B cell (primary cell): ENCODE measurements around the gene GRPEL2. TPM values are rescaled to one million over a fixed set of nuclear protein-coding genes. Genes with fewer than 3 reads are reported as not detected.
A peak's percentile ranks its signal among the peaks of the same experiment; 100 is the strongest.

Source experiments
- ATAC-seq: fragments of 200-7000 bp; cut with Tn5 transposase; one replicate; pipeline ENCODE4 v1.10.0; 2021; ENCODE audit warnings: low read depth, mild to moderate bottlenecking, moderate number of reproducible peaks, moderate library complexity
- CTCF ChIA-PET: fragments of 350-600 bp; sonication (Branson Sonifier 250); formaldehyde crosslinking; loops from one replicate; lab custom pipeline; 2021; ENCODE audit warnings: antibody characterized with exemption, inconsistent platforms; lab: Charles Lee
- POLR2A ChIA-PET: fragments of 350-600 bp; sonication (Branson Sonifier 250); formaldehyde crosslinking; loops from one replicate; lab custom pipeline; 2021; ENCODE audit warnings: antibody characterized with exemption; lab: Charles Lee
- DNase-seq: peaks from one replicate; pipeline ENCODE4 v3.0.0; 2013
- H2AFZ ChIP-seq: 2 replicates; pipeline ENCODE4 v1.6.1; 2012; ENCODE audit warnings: mild to moderate bottlenecking, low read depth, low read length; ENCODE audit not compliant: insufficient read depth, poor library complexity, severe bottlenecking
- H3K27ac ChIP-seq, 2 donors: 1 replicate in 1 of 2; 2 replicates in 1 of 2; pipeline ENCODE4 v1.5.1; 2012 to 2013; ENCODE audit warnings: low read length in 2 of 2, mild to moderate bottlenecking in 2 of 2, moderate library complexity in 1 of 2
- H3K27me3 ChIP-seq, 4 experiments: fragments of 200-600 bp in 1 of 4; sonication (generic) in 1 of 4; replicated peaks in 1 of 4; 1 replicate in 2 of 4; 2 replicates in 2 of 4; pipeline versions ENCODE4 v1.6.1 to v1.7.0; 2013 to 2016; ENCODE audit warnings: low read length in 3 of 4, mild to moderate bottlenecking in 2 of 4, mixed read lengths in 1 of 4, moderate library complexity in 1 of 4; ENCODE audit not compliant: insufficient read depth in 4 of 4, control insufficient read depth in 3 of 4; ENCODE audit errors: control extremely low read depth in 1 of 4
- H3K36me3 ChIP-seq, 2 experiments: replicated peaks in 1 of 2; 1 replicate in 1 of 2; 2 replicates in 1 of 2; pipeline versions ENCODE4 v1.6.1 to v1.7.1; 2013; ENCODE audit warnings: low read length in 1 of 2; ENCODE audit not compliant: insufficient read depth in 2 of 2, control insufficient read depth in 1 of 2; ENCODE audit errors: control extremely low read depth in 1 of 2, extremely low read depth in 1 of 2
- H3K4me1 ChIP-seq, 2 donors: fragments of 200-600 bp in 1 of 2; sonication (generic) in 1 of 2; 1 replicate in 1 of 2; 2 replicates in 1 of 2; pipeline versions ENCODE4 v1.5.1 to v1.6.1; 2013 to 2017; ENCODE audit warnings: low read length in 2 of 2; ENCODE audit not compliant: control insufficient read depth in 2 of 2, insufficient read depth in 2 of 2
- H3K4me2 ChIP-seq: replicated peaks from 2 replicates; pipeline ENCODE3; 2012; ENCODE audit warnings: mild to moderate bottlenecking, low read depth, low read length; ENCODE audit not compliant: poor library complexity, severe bottlenecking
- H3K4me3 ChIP-seq, 5 experiments: fragments of 200-600 bp in 1 of 5; sonication (generic) in 1 of 5; 1 replicate in 3 of 5; 2 replicates in 2 of 5; pipeline versions ENCODE4 v1.5.1 to v1.7.0; 2011 to 2016; ENCODE audit warnings: low read length in 4 of 5, mild to moderate bottlenecking in 4 of 5, low read depth in 2 of 5, control low read depth in 1 of 5, moderate library complexity in 1 of 5; ENCODE audit not compliant: insufficient read depth in 1 of 5; ENCODE audit errors: control extremely low read depth in 1 of 5, extremely low read depth in 1 of 5
- H3K79me2 ChIP-seq: fragments of 200-600 bp; sonication (generic); one replicate; pipeline ENCODE4 v1.6.0; 2016; ENCODE audit warnings: low read length; ENCODE audit not compliant: control insufficient read depth, insufficient read depth
- H3K9ac ChIP-seq: fragments of 200-600 bp; sonication (generic); 2 replicates; pipeline ENCODE4 v1.6.1; 2017; ENCODE audit warnings: mild to moderate bottlenecking, low read length, moderate library complexity
- H3K9me3 ChIP-seq, 3 donors: one replicate each; pipeline versions ENCODE4 v1.6.1 to v1.7.1; 2013; ENCODE audit warnings: low read length in 2 of 3; ENCODE audit not compliant: control insufficient read depth in 2 of 3, insufficient read depth in 1 of 3; ENCODE audit errors: control extremely low read depth in 1 of 3
- H4K20me1 ChIP-seq: 2 replicates; pipeline ENCODE4 v1.6.0; 2012; ENCODE audit warnings: mild to moderate bottlenecking, low read length; ENCODE audit not compliant: insufficient read depth, control insufficient read depth, poor library complexity, severe bottlenecking
- H3K27ac Mint-ChIP-seq: one replicate; pipeline ENCODE4 v1.8.0; 2021; ENCODE audit warnings: mixed read lengths
- H3K27me3 Mint-ChIP-seq: one replicate; pipeline ENCODE4 v1.8.0; 2021; ENCODE audit warnings: mixed read lengths
- H3K4me1 Mint-ChIP-seq: one replicate; pipeline ENCODE4 v1.8.0; 2021; ENCODE audit warnings: mixed read lengths
- H3K4me3 Mint-ChIP-seq: one replicate; pipeline ENCODE4 v1.8.0; 2021; ENCODE audit warnings: mixed read lengths
- H3K9me3 Mint-ChIP-seq: one replicate; pipeline ENCODE4 v1.8.0; 2022; ENCODE audit warnings: mixed read lengths; ENCODE audit not compliant: insufficient read depth
- EZH2 ChIP-seq: IDR thresholded peaks from 2 replicates; pipeline ENCODE4 v1.6.1; 2012; ENCODE audit warnings: borderline replicate concordance, low read depth, mild to moderate bottlenecking, moderate library complexity, low read length; ENCODE audit not compliant: insufficient read depth, poor library complexity, severe bottlenecking
- WGBS: methylation state at CpG from one replicate; pipeline ENCODE4 v1.1.5; 2013; ENCODE audit warnings: missing lambda C conversion rate; ENCODE audit not compliant: insufficient coverage; 5-methylcytosine and 5-hydroxymethylcytosine counted together
- intact Hi-C: fragments of 100-400 bp; cut with micrococcal nuclease; formaldehyde crosslinking; loops from one replicate; pipeline ENCODE4 v1.10.0; 2022
- polyA plus RNA-seq: library from polyadenylated mRNA; depleted of rRNA; stranded (reverse); fragments of >200 nt; gene quantifications from 2 replicates; pipeline ENCODE4 v1.2.3, GENCODE V29; 2012
- total RNA-seq, 2 donors: library from RNA; stranded (reverse); fragments of 120-200 nt in 1 of 2; gene quantifications; 1 replicate in 1 of 2; 2 replicates in 1 of 2; pipeline versions ENCODE4 v1.2.3 to v1.2.4, GENCODE V29; 2013 to 2022
- TF ChIP-seq, protein P1 (sequence below): fragments of 200-600 bp; IDR thresholded peaks from one replicate; pipeline ENCODE4 v1.8.0; 2022; ENCODE audit warnings: antibody characterized with exemption, mild to moderate bottlenecking

Gene GRPEL2
- total and polyA plus RNA-seq, 2 donors (not counting 1 experiment from before 2014, with no cell fraction given): 1.1 to 12.1 TPM

DNA sequence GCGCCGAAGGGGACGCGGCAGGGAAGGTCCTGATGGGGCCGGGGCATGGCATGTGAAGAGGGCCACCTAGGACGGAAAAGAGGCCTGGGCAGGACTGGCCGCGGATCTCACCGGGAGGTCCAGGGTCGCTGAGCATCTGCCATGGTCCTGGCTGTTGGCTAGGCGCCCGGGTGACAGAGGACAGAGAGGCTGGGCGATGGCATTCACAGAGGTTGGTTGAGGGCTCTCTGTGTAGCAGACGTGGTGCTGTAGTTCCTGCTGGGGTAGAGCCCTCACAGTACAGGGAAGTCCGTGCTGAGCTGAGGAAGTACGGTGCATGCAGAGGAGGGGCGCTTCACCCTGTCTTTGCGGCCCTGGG is 13.0 kb downstream of the GRPEL2 start:
- H3K36me3 ChIP-seq: peaks cover 3 to 10% of the 10 kb centered on the region in 2 experiments
- Mint-ChIP-seq H3K27me3 (no peaks in the 10 kb centered on the region), H3K27ac (peak overlapping the region; percentile 74), H3K4me3 (peak overlapping the region; percentile 95), H3K9me3 (no peaks in the 10 kb centered on the region), H3K4me1 (peaks cover 18% of the 10 kb centered on the region)
- H3K9ac ChIP-seq: peak overlapping the region; percentile 72
- ChIA-PET CTCF (interaction anchor here (0.7 to 3.1 kb wide), 10 partner anchors 9 to 202 kb away, joined by 3 to 14 read pairs (median 4); partner anchors contain the start of gene GRPEL2), POLR2A (interaction anchor here (0.5 to 1.0 kb wide), 3 partner anchors 13 to 195 kb away, joined by 3 to 4 read pairs (median 3); partner anchors contain the start of gene GRPEL2)
- TF ChIP-seq EZH2: no peak
- TF ChIP-seq, protein P1, sequence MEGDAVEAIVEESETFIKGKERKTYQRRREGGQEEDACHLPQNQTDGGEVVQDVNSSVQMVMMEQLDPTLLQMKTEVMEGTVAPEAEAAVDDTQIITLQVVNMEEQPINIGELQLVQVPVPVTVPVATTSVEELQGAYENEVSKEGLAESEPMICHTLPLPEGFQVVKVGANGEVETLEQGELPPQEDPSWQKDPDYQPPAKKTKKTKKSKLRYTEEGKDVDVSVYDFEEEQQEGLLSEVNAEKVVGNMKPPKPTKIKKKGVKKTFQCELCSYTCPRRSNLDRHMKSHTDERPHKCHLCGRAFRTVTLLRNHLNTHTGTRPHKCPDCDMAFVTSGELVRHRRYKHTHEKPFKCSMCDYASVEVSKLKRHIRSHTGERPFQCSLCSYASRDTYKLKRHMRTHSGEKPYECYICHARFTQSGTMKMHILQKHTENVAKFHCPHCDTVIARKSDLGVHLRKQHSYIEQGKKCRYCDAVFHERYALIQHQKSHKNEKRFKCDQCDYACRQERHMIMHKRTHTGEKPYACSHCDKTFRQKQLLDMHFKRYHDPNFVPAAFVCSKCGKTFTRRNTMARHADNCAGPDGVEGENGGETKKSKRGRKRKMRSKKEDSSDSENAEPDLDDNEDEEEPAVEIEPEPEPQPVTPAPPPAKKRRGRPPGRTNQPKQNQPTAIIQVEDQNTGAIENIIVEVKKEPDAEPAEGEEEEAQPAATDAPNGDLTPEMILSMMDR: no peak
- peaks cover 16% of the 10 kb centered on the region for H3K79me2 ChIP-seq
- H2AFZ ChIP-seq: peak overlapping the region; percentile 89
- intact Hi-C loops: loop anchor here (5.0 to 10.0 kb wide), 4 partner anchors 374 to 976 kb away; partner anchors contain the start of genes FBXO38 and PPARGC1B
- WGBS: under 1% methylated on average over 14 of the region's 18 CpGs
- H3K9me3 ChIP-seq: peaks cover 0 to 3% (median 0%) of the 10 kb centered on the region in 3 donors
- H3K4me2 ChIP-seq: peak overlapping the region; percentile 93
- ATAC-seq (peak; percentile 5), DNase-seq (peak; percentile 53)
- H3K27me3 ChIP-seq: no peaks in the 10 kb centered on the region
- no peaks in the 10 kb centered on the region for H4K20me1 ChIP-seq
- peak overlapping the region; percentile 38 to 82 (median 76) for H3K4me3 ChIP-seq
- H3K4me1 ChIP-seq: peaks cover 12 to 15% of the 10 kb centered on the region in 2 donors
- H3K27ac ChIP-seq: peak overlapping the region; percentile 38 to 69

DNA sequence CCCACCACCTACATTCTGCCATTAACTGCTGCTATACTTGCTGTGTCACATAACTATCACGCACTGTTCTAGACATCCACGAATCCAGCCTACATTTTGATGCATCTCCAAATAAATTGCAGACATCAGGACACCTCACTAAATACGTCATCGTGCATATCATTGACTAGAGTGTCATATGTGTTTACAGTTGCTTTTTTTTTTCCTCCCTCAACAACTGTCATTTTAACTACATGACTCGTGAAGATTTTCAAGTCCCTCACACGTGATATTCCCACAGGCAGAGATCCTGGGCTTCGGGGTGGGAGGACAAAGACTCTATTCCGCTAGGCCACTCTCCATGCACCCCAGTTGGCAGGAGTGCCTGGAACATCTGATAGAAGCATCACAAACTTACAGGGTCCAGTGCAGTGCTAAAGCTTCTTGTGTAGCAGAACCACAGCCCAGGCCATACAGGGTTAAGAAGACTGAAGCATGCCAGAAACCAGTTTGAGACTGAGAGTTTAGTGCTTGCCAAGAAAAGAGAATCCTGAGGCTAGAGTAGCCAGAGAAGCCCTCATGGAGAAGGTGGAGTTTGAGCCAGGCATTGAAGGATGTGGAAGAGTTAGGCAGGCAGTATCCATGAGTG is 13.7 kb downstream of the GRPEL2 start:
- H3K27me3 ChIP-seq: no peaks in the 10 kb centered on the region
- peak overlapping the region; percentile 93 for H3K4me2 ChIP-seq
- ATAC-seq (no peak), DNase-seq (no peak)
- Mint-ChIP-seq H3K27ac (peak overlapping the region; percentile 37), H3K27me3 (no peaks in the 10 kb centered on the region), H3K4me1 (peaks cover 18% of the 10 kb centered on the region), H3K4me3 (peak overlapping the region; percentile 95), H3K9me3 (no peaks in the 10 kb centered on the region)
- peaks cover 1 to 8% of the 10 kb centered on the region in 2 experiments for H3K36me3 ChIP-seq
- H3K4me3 ChIP-seq: no peak overlapping the region
- H3K27ac ChIP-seq: no peak overlapping the region
- WGBS: 98% methylated on average over 4 of the region's 8 CpGs
- CTCF ChIA-PET: interaction anchor here (1.6 to 3.1 kb wide), 5 partner anchors 8 to 14 kb away, joined by 6 to 14 read pairs (median 12); partner anchors contain the start of gene GRPEL2
- intact Hi-C loops: loop anchor here (5.0 to 10.0 kb wide), 4 partner anchors 373 to 977 kb away; partner anchors contain the start of genes FBXO38 and PPARGC1B
- peak overlapping the region; percentile 72 for H3K9ac ChIP-seq
- POLR2A ChIA-PET: interaction anchor here (0.6 kb wide), 1 partner anchor 14 kb away, joined by 3 read pairs; the partner anchor contains the start of gene GRPEL2
- TF ChIP-seq, protein P1: no peak
- no peak for TF ChIP-seq EZH2
- H3K9me3 ChIP-seq: peaks cover 0 to 3% (median 0%) of the 10 kb centered on the region in 3 donors
- H2AFZ ChIP-seq: peak overlapping the region; percentile 89
- H3K4me1 ChIP-seq: peaks cover 12 to 15% of the 10 kb centered on the region in 2 donors
- peaks cover 15% of the 10 kb centered on the region for H3K79me2 ChIP-seq
- H4K20me1 ChIP-seq: no peaks in the 10 kb centered on the region
